Fibroblast of lung (primary cell): ENCODE measurements around the gene NUP133. TPM values are rescaled to one million over a fixed set of nuclear protein-coding genes. Genes with fewer than 3 reads are reported as not detected.

Experiments used
- DNase-seq, 2 donors: peaks; one replicate each; pipeline versions ENCODE4 v3.0.0 to v3.0.0-alpha.2; 2010; ENCODE audit warnings: low read depth in 2 of 2
- H2AFZ ChIP-seq: 2 replicates; pipeline ENCODE4 v1.5.1; 2012; ENCODE audit warnings: low read length, control low read depth, inconsistent platforms
- H3K27ac ChIP-seq: 2 replicates; pipeline ENCODE4 v1.5.1; 2011; ENCODE audit warnings: low read length, control low read depth; ENCODE audit not compliant: insufficient read depth
- H3K27me3 ChIP-seq: 2 replicates; pipeline ENCODE4 v1.5.1; 2011; ENCODE audit warnings: mild to moderate bottlenecking, low read length; ENCODE audit not compliant: control insufficient read depth, insufficient read depth
- H3K36me3 ChIP-seq: 2 replicates; pipeline ENCODE4 v1.5.1; 2011; ENCODE audit warnings: low read length; ENCODE audit not compliant: control insufficient read depth, insufficient read depth
- H3K4me1 ChIP-seq: 2 replicates; pipeline ENCODE4 v1.5.1; 2011; ENCODE audit warnings: low read length; ENCODE audit not compliant: control insufficient read depth, insufficient read depth; ENCODE audit errors: extremely low read depth
- H3K4me2 ChIP-seq: 2 replicates; pipeline ENCODE4 v1.5.1; 2011; ENCODE audit warnings: low read length, control low read depth; ENCODE audit not compliant: insufficient read depth; ENCODE audit errors: extremely low read depth
- H3K4me3 ChIP-seq, 4 experiments: fragments of 200-600 bp in 1 of 4; sonication (generic) in 1 of 4; replicated peaks in 1 of 4; 2 replicates each; pipeline ENCODE4 v1.5.1; 2011 to 2016; ENCODE audit warnings: low read length in 4 of 4, low read depth in 3 of 4, mild to moderate bottlenecking in 3 of 4, control low read depth in 2 of 4, inconsistent platforms in 1 of 4, mixed read lengths in 1 of 4; ENCODE audit not compliant: insufficient read depth in 1 of 4; ENCODE audit errors: control extremely low read depth in 1 of 4
- H3K79me2 ChIP-seq: 2 replicates; pipeline ENCODE4 v1.5.1; 2012; ENCODE audit warnings: mild to moderate bottlenecking, low read length, inconsistent platforms; ENCODE audit not compliant: control insufficient read depth, insufficient read depth
- H3K9ac ChIP-seq: 2 replicates; pipeline ENCODE4 v1.5.1; 2011; ENCODE audit warnings: mild to moderate bottlenecking, low read length, control low read depth; ENCODE audit not compliant: insufficient read depth
- H3K9me3 ChIP-seq: 2 replicates; pipeline ENCODE4 v1.5.1; 2012; ENCODE audit warnings: low read depth, low read length; ENCODE audit not compliant: control insufficient read depth, insufficient read depth
- H4K20me1 ChIP-seq: 2 replicates; pipeline ENCODE4 v1.5.1; 2011; ENCODE audit warnings: low read length; ENCODE audit not compliant: control insufficient read depth, insufficient read depth; ENCODE audit errors: extremely low read depth
- EZH2 ChIP-seq: IDR thresholded peaks from 2 replicates; pipeline ENCODE4 v1.5.1; 2012; ENCODE audit warnings: low read length, control low read depth, mild to moderate bottlenecking; ENCODE audit errors: missing control alignments
- polyA plus RNA-seq, 2 donors: library from polyadenylated mRNA; depleted of rRNA in 1 of 2; stranded (reverse) in 1 of 2; unstranded in 1 of 2; fragments of >200 nt; gene quantifications; 2 replicates each; pipeline ENCODE4 v1.2.1, GENCODE V29; 2011 to 2012; ENCODE audit warnings: missing spikeins in 1 of 2
- total RNA-seq: library from RNA; depleted of rRNA; stranded (reverse); fragments of >200 nt; gene quantifications from 2 replicates; pipeline ENCODE4 v1.2.1, GENCODE V29; 2014
- TF ChIP-seq, protein P1 (sequence below), 2 donors: IDR thresholded peaks in 1 of 2; conservative IDR thresholded peaks in 1 of 2; 1 replicate in 1 of 2; 2 replicates in 1 of 2; pipeline ENCODE4 v1.5.1; 2011 to 2012; ENCODE audit warnings: low read length in 2 of 2, control low read depth in 1 of 2, inconsistent platforms in 1 of 2, low read depth in 1 of 2, mild to moderate bottlenecking in 1 of 2

Gene NUP133
- total and polyA plus RNA-seq, 2 donors (not counting 1 experiment from before 2014, with no cell fraction given), result 20.8 to 31.9 TPM

DNA sequence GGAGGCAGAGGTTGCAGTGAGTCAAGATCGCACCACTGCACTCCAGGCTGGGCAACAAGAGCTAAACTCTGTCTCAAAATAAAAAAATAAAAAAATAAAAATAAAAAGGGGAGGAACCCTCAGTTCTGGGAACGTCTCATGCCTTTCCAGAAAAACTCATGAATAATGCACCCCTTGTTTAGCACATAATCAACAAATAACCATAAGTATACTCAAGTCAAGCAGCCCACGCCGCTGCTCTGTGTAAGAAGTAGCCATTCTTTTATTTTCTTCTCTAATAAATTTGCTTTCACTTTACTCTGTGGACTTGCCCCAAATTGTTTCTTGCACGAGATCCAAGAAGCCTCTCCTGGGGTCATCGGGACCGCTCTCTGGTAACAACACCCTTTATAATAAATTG lies 59.8 kb downstream of the NUP133 start:
- Histone ChIP-seq H3K79me2 (no peaks in the 10 kb centered on the region), H4K20me1 (no peaks in the 10 kb centered on the region), H3K27me3 (no peaks in the 10 kb centered on the region), H3K27ac (no peak overlapping the region), H3K9me3 (no peaks in the 10 kb centered on the region), H2AFZ (no peak overlapping the region), H3K4me2 (no peak overlapping the region), H3K4me3 (no peak overlapping the region), H3K9ac (no peak overlapping the region), H3K4me1 (no peaks in the 10 kb centered on the region), H3K36me3 (no peaks in the 10 kb centered on the region)
- TF ChIP-seq, protein P1, sequence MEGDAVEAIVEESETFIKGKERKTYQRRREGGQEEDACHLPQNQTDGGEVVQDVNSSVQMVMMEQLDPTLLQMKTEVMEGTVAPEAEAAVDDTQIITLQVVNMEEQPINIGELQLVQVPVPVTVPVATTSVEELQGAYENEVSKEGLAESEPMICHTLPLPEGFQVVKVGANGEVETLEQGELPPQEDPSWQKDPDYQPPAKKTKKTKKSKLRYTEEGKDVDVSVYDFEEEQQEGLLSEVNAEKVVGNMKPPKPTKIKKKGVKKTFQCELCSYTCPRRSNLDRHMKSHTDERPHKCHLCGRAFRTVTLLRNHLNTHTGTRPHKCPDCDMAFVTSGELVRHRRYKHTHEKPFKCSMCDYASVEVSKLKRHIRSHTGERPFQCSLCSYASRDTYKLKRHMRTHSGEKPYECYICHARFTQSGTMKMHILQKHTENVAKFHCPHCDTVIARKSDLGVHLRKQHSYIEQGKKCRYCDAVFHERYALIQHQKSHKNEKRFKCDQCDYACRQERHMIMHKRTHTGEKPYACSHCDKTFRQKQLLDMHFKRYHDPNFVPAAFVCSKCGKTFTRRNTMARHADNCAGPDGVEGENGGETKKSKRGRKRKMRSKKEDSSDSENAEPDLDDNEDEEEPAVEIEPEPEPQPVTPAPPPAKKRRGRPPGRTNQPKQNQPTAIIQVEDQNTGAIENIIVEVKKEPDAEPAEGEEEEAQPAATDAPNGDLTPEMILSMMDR (conservative IDR thresholded peaks at IDR 0.05 in 1 of 2, IDR thresholded peaks at IDR 0.05 in 1 of 2; ENCODE audit: low read depth in 1 of 2, low read length in 2 of 2), result no peak
- no peak for TF ChIP-seq EZH2
- no peak for DNase-seq

DNA sequence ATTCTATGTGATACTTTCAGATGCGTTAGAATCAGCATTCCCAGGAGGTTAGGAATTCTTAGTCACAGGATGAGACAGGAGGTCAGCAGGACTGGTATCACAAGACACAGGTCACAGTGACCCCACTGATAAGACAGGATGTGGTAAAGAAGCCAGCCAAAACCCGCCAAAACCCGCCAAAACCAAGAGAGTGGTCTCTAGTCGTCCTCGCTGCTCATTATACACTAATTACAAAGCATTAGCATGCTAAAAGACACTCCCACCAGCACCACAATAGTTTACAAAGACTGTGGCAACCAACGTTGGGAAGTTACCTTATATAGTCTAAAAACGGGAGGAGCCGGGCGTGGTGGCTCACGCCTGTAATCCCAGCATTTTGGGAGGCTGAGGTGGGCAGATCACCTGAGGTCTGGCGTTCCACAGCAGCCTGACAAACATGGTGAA lies 60.3 kb downstream of the NUP133 start:
- no peak overlapping the region for H3K4me3 ChIP-seq
- H3K4me1 ChIP-seq, result no peaks in the 10 kb centered on the region
- no peaks in the 10 kb centered on the region for H3K36me3 ChIP-seq
- DNase-seq, result no peak
- no peaks in the 10 kb centered on the region for H3K27me3 ChIP-seq
- no peak overlapping the region for H2AFZ ChIP-seq
- no peaks in the 10 kb centered on the region for H3K79me2 ChIP-seq
- H4K20me1 ChIP-seq, result no peaks in the 10 kb centered on the region
- H3K9me3 ChIP-seq, result no peaks in the 10 kb centered on the region
- no peak overlapping the region for H3K9ac ChIP-seq
- no peak overlapping the region for H3K27ac ChIP-seq
- no peak for TF ChIP-seq EZH2
- TF ChIP-seq, protein P1 (conservative IDR thresholded peaks at IDR 0.05 in 1 of 2, IDR thresholded peaks at IDR 0.05 in 1 of 2; ENCODE audit: low read depth in 1 of 2, low read length in 2 of 2), result no peak
- no peak overlapping the region for H3K4me2 ChIP-seq

DNA sequence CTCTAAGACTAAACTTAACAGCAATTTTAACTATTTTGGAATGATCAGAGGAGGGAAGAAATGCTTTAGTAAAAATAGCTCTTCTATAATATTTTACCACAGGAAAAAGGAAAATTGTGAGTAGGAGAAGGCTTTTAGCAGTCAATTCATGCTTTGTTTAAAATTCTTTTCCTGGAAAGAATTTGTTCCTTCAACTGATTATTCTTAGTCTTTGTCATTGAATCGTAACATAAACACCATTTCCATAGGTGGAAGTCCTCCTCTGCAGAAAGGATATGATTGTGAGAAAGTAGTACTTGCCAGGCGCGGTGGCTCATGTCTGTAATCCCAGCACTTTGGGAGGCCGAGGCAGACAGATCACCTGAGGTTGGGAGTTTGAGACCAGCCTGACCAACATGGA lies 62.3 kb downstream of the NUP133 start:
- H2AFZ ChIP-seq, result no peak overlapping the region

More for the DNA sequence above, 62.3 kb downstream of the NUP133 start:
- H3K4me3 ChIP-seq, result no peak overlapping the region
- H3K27ac ChIP-seq, result no peak overlapping the region
- H3K27me3 ChIP-seq, result no peaks in the 10 kb centered on the region
- H3K9ac ChIP-seq, result no peak overlapping the region
- H4K20me1 ChIP-seq, result no peaks in the 10 kb centered on the region
- H3K9me3 ChIP-seq, result no peaks in the 10 kb centered on the region
- H3K36me3 ChIP-seq, result no peaks in the 10 kb centered on the region
- DNase-seq, result no peak
- peaks cover 2% of the 10 kb centered on the region for H3K4me1 ChIP-seq
- H3K4me2 ChIP-seq, result no peak overlapping the region
- TF ChIP-seq, protein P1 (conservative IDR thresholded peaks at IDR 0.05 in 1 of 2, IDR thresholded peaks at IDR 0.05 in 1 of 2; ENCODE audit: low read depth in 1 of 2, low read length in 2 of 2), result no peak
- TF ChIP-seq EZH2, result no peak
- H3K79me2 ChIP-seq, result no peaks in the 10 kb centered on the region
